B cell (primary cell): ENCODE data around the gene BTF3. TPM values are rescaled to one million over a fixed set of nuclear protein-coding genes. Genes with fewer than 3 reads are reported as not detected.
"Not testable (repeated sequence)": the region's sequence is repeated elsewhere in the genome, so short reads cannot be mapped to it uniquely, and the experiment has no call there.

Experiments
- ATAC-seq: fragments of 200-7000 bp; cut with Tn5 transposase; one replicate; pipeline ENCODE4 v1.10.0; 2021; ENCODE audit warnings: low read depth, mild to moderate bottlenecking, moderate number of reproducible peaks, moderate library complexity
- CTCF ChIA-PET: fragments of 350-600 bp; sonication (Branson Sonifier 250); formaldehyde crosslinking; loops from one replicate; lab custom pipeline; 2021; ENCODE audit warnings: antibody characterized with exemption, inconsistent platforms; lab: Charles Lee
- POLR2A ChIA-PET: fragments of 350-600 bp; sonication (Branson Sonifier 250); formaldehyde crosslinking; loops from one replicate; lab custom pipeline; 2021; ENCODE audit warnings: antibody characterized with exemption; lab: Charles Lee
- DNase-seq: peaks from one replicate; pipeline ENCODE4 v3.0.0; 2013
- H2AFZ ChIP-seq: 2 replicates; pipeline ENCODE4 v1.6.1; 2012; ENCODE audit warnings: mild to moderate bottlenecking, low read depth, low read length; ENCODE audit not compliant: insufficient read depth, poor library complexity, severe bottlenecking
- H3K27ac ChIP-seq, 2 donors: 1 replicate in 1 of 2; 2 replicates in 1 of 2; pipeline ENCODE4 v1.5.1; 2012 to 2013; ENCODE audit warnings: low read length in 2 of 2, mild to moderate bottlenecking in 2 of 2, moderate library complexity in 1 of 2
- H3K27me3 ChIP-seq, 4 experiments: fragments of 200-600 bp in 1 of 4; sonication (generic) in 1 of 4; replicated peaks in 1 of 4; 1 replicate in 2 of 4; 2 replicates in 2 of 4; pipeline versions ENCODE4 v1.6.1 to v1.7.0; 2013 to 2016; ENCODE audit warnings: low read length in 3 of 4, mild to moderate bottlenecking in 2 of 4, mixed read lengths in 1 of 4, moderate library complexity in 1 of 4; ENCODE audit not compliant: insufficient read depth in 4 of 4, control insufficient read depth in 3 of 4; ENCODE audit errors: control extremely low read depth in 1 of 4
- H3K36me3 ChIP-seq, 2 experiments: replicated peaks in 1 of 2; 1 replicate in 1 of 2; 2 replicates in 1 of 2; pipeline versions ENCODE4 v1.6.1 to v1.7.1; 2013; ENCODE audit warnings: low read length in 1 of 2; ENCODE audit not compliant: insufficient read depth in 2 of 2, control insufficient read depth in 1 of 2; ENCODE audit errors: control extremely low read depth in 1 of 2, extremely low read depth in 1 of 2
- H3K4me1 ChIP-seq, 2 donors: fragments of 200-600 bp in 1 of 2; sonication (generic) in 1 of 2; 1 replicate in 1 of 2; 2 replicates in 1 of 2; pipeline versions ENCODE4 v1.5.1 to v1.6.1; 2013 to 2017; ENCODE audit warnings: low read length in 2 of 2; ENCODE audit not compliant: control insufficient read depth in 2 of 2, insufficient read depth in 2 of 2
- H3K4me2 ChIP-seq: replicated peaks from 2 replicates; pipeline ENCODE3; 2012; ENCODE audit warnings: mild to moderate bottlenecking, low read depth, low read length; ENCODE audit not compliant: poor library complexity, severe bottlenecking
- H3K4me3 ChIP-seq, 5 experiments: fragments of 200-600 bp in 1 of 5; sonication (generic) in 1 of 5; 1 replicate in 3 of 5; 2 replicates in 2 of 5; pipeline versions ENCODE4 v1.5.1 to v1.7.0; 2011 to 2016; ENCODE audit warnings: low read length in 4 of 5, mild to moderate bottlenecking in 4 of 5, low read depth in 2 of 5, control low read depth in 1 of 5, moderate library complexity in 1 of 5; ENCODE audit not compliant: insufficient read depth in 1 of 5; ENCODE audit errors: control extremely low read depth in 1 of 5, extremely low read depth in 1 of 5
- H3K79me2 ChIP-seq: fragments of 200-600 bp; sonication (generic); one replicate; pipeline ENCODE4 v1.6.0; 2016; ENCODE audit warnings: low read length; ENCODE audit not compliant: control insufficient read depth, insufficient read depth
- H3K9ac ChIP-seq: fragments of 200-600 bp; sonication (generic); 2 replicates; pipeline ENCODE4 v1.6.1; 2017; ENCODE audit warnings: mild to moderate bottlenecking, low read length, moderate library complexity
- H3K9me3 ChIP-seq, 3 donors: one replicate each; pipeline versions ENCODE4 v1.6.1 to v1.7.1; 2013; ENCODE audit warnings: low read length in 2 of 3; ENCODE audit not compliant: control insufficient read depth in 2 of 3, insufficient read depth in 1 of 3; ENCODE audit errors: control extremely low read depth in 1 of 3
- H4K20me1 ChIP-seq: 2 replicates; pipeline ENCODE4 v1.6.0; 2012; ENCODE audit warnings: mild to moderate bottlenecking, low read length; ENCODE audit not compliant: insufficient read depth, control insufficient read depth, poor library complexity, severe bottlenecking
- H3K27ac Mint-ChIP-seq: one replicate; pipeline ENCODE4 v1.8.0; 2021; ENCODE audit warnings: mixed read lengths
- H3K27me3 Mint-ChIP-seq: one replicate; pipeline ENCODE4 v1.8.0; 2021; ENCODE audit warnings: mixed read lengths
- H3K4me1 Mint-ChIP-seq: one replicate; pipeline ENCODE4 v1.8.0; 2021; ENCODE audit warnings: mixed read lengths
- H3K4me3 Mint-ChIP-seq: one replicate; pipeline ENCODE4 v1.8.0; 2021; ENCODE audit warnings: mixed read lengths
- H3K9me3 Mint-ChIP-seq: one replicate; pipeline ENCODE4 v1.8.0; 2022; ENCODE audit warnings: mixed read lengths; ENCODE audit not compliant: insufficient read depth
- EZH2 ChIP-seq: IDR thresholded peaks from 2 replicates; pipeline ENCODE4 v1.6.1; 2012; ENCODE audit warnings: borderline replicate concordance, low read depth, mild to moderate bottlenecking, moderate library complexity, low read length; ENCODE audit not compliant: insufficient read depth, poor library complexity, severe bottlenecking
- WGBS: methylation state at CpG from one replicate; pipeline ENCODE4 v1.1.5; 2013; ENCODE audit warnings: missing lambda C conversion rate; ENCODE audit not compliant: insufficient coverage; 5-methylcytosine and 5-hydroxymethylcytosine counted together
- intact Hi-C: fragments of 100-400 bp; cut with micrococcal nuclease; formaldehyde crosslinking; loops from one replicate; pipeline ENCODE4 v1.10.0; 2022
- polyA plus RNA-seq: library from polyadenylated mRNA; depleted of rRNA; stranded (reverse); fragments of >200 nt; gene quantifications from 2 replicates; pipeline ENCODE4 v1.2.3, GENCODE V29; 2012
- total RNA-seq, 2 donors: library from RNA; stranded (reverse); fragments of 120-200 nt in 1 of 2; gene quantifications; 1 replicate in 1 of 2; 2 replicates in 1 of 2; pipeline versions ENCODE4 v1.2.3 to v1.2.4, GENCODE V29; 2013 to 2022
- TF ChIP-seq, protein P1 (sequence below): fragments of 200-600 bp; IDR thresholded peaks from one replicate; pipeline ENCODE4 v1.8.0; 2022; ENCODE audit warnings: antibody characterized with exemption, mild to moderate bottlenecking

Gene BTF3
- total and polyA plus RNA-seq, 2 donors (not counting 1 experiment from before 2014, with no cell fraction given), result 309 to 466 TPM

DNA sequence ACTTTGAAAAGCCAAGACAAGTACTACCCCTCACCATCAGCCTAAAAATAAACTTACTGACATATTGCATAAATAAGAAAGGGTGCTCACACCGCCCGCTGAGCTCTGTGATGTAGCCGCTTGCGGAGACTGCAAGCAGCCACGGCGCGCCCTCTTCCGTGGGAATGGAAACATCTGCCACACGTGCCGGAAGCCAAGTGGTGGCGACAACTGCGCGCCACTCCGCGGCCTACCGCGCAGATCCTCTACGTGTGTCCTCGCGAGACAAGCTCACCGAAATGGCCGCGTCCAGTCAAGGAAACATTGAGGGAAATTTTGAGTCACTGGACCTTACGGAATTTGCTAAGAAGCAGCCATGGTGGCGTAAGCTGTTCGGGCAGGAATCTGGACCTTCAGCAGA, 10.3 kb downstream of the BTF3 start:
- H3K27ac ChIP-seq, H3K4me3 ChIP-seq, H4K20me1 ChIP-seq, H2AFZ ChIP-seq, H3K9me3 Mint-ChIP-seq, POLR2A ChIA-PET, H3K4me1 ChIP-seq, H3K9ac ChIP-seq, intact Hi-C loops, H3K4me2 ChIP-seq, H3K4me3 Mint-ChIP-seq, H3K9me3 ChIP-seq, H3K79me2 ChIP-seq, H3K4me1 Mint-ChIP-seq, H3K27ac Mint-ChIP-seq, DNase-seq, H3K27me3 ChIP-seq, H3K27me3 Mint-ChIP-seq: not testable (repeated sequence)
- H3K36me3 ChIP-seq, result peaks cover 5 to 25% of the 10 kb centered on the region in 2 experiments
- WGBS, result 98% methylated on average over 25 of the region's 26 CpGs
- ATAC-seq, result peak; percentile 66
- CTCF ChIA-PET, result interaction anchor here (7.1 kb wide), 1 partner anchor 11 kb away, joined by 39 read pairs; no protein-coding TSS in a partner anchor

DNA sequence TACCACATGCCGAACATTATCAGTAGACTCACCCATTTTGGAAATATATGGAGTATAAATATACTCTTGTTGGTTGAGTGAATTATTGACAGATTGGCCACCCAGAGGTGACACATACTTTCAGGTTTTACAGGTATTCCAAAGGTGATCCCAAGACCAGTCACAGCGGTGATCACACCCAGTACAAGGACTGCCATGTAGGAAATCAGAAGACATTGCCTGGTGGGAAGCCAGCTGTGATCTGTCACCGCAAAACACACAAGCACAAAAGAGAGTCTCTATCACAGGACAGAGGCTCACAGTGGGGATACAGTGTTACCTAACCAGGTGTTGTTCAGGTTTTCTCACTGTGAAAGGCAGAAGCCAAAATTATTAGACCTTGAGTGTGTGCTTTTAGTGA, 15.8 kb downstream of the BTF3 start:
- no peak overlapping the region for H3K27ac Mint-ChIP-seq
- no peak overlapping the region for H3K4me3 Mint-ChIP-seq
- no peaks in the 10 kb centered on the region for H3K9me3 ChIP-seq
- CTCF ChIA-PET, result no interaction called here
- no peaks in the 10 kb centered on the region for H3K27me3 ChIP-seq
- H3K27ac ChIP-seq, result no peak overlapping the region
- no peak overlapping the region for H3K4me3 ChIP-seq
- no peak overlapping the region for H2AFZ ChIP-seq
- no peaks in the 10 kb centered on the region for H3K36me3 ChIP-seq
- H4K20me1 ChIP-seq, result no peaks in the 10 kb centered on the region
- H3K9me3 Mint-ChIP-seq, result no peaks in the 10 kb centered on the region
- H3K4me2 ChIP-seq, result no peak overlapping the region
- no peaks in the 10 kb centered on the region for H3K4me1 Mint-ChIP-seq
- no peak overlapping the region for H3K9ac ChIP-seq
- ATAC-seq, result no peak
- intact Hi-C loops, result no loop called here
- no peaks in the 10 kb centered on the region for H3K79me2 ChIP-seq
- POLR2A ChIA-PET, result no interaction called here
- 80% methylated on average over 1 of the region's 3 CpGs for WGBS
- TF ChIP-seq EZH2, result no peak
- TF ChIP-seq, protein P1, sequence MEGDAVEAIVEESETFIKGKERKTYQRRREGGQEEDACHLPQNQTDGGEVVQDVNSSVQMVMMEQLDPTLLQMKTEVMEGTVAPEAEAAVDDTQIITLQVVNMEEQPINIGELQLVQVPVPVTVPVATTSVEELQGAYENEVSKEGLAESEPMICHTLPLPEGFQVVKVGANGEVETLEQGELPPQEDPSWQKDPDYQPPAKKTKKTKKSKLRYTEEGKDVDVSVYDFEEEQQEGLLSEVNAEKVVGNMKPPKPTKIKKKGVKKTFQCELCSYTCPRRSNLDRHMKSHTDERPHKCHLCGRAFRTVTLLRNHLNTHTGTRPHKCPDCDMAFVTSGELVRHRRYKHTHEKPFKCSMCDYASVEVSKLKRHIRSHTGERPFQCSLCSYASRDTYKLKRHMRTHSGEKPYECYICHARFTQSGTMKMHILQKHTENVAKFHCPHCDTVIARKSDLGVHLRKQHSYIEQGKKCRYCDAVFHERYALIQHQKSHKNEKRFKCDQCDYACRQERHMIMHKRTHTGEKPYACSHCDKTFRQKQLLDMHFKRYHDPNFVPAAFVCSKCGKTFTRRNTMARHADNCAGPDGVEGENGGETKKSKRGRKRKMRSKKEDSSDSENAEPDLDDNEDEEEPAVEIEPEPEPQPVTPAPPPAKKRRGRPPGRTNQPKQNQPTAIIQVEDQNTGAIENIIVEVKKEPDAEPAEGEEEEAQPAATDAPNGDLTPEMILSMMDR, result no peak
- H3K4me1 ChIP-seq, result no peaks in the 10 kb centered on the region
- DNase-seq, result no peak
- no peaks in the 10 kb centered on the region for H3K27me3 Mint-ChIP-seq
